Kidney (tissue), 14 donors: ENCODE measurements around the gene MTCL1. TPM values are rescaled to one million over a fixed set of nuclear protein-coding genes. Genes with fewer than 3 reads are reported as not detected.

ENCODE experiments used
- DNase-seq, 5 donors: peaks; one replicate each; pipeline ENCODE4 v3.0.0-alpha.2; 2013 to 2020
- FAIRE-seq: peaks from 2 replicates; lab custom pipeline; 2012; peaks lifted over from hg19 to GRCh38; lab: Jason Lieb, UNC
- H3K27ac ChIP-seq, 2 donors: one replicate each; pipeline ENCODE4 v1.7.0; 2013; ENCODE audit warnings: low read depth in 2 of 2, low read length in 2 of 2, inconsistent platforms in 1 of 2
- H3K27me3 ChIP-seq: one replicate; pipeline ENCODE4 v1.7.1; 2013; ENCODE audit warnings: low read length, inconsistent platforms; ENCODE audit not compliant: control insufficient read depth, insufficient read depth
- H3K36me3 ChIP-seq, 3 donors: one replicate each; pipeline versions ENCODE4 v1.7.0 to v1.7.1; 2013; ENCODE audit warnings: low read length in 3 of 3, control low read depth in 1 of 3, inconsistent platforms in 1 of 3; ENCODE audit not compliant: insufficient read depth in 3 of 3, control insufficient read depth in 2 of 3
- H3K4me1 ChIP-seq, 3 donors: one replicate each; pipeline versions ENCODE4 v1.7.0 to v1.7.1; 2013; ENCODE audit warnings: low read length in 3 of 3, inconsistent platforms in 1 of 3, low read depth in 1 of 3; ENCODE audit not compliant: control insufficient read depth in 2 of 3, insufficient read depth in 2 of 3
- H3K4me3 ChIP-seq, 3 donors: one replicate each; pipeline versions ENCODE4 v1.7.0 to v1.8.1; 2013; ENCODE audit warnings: low read length in 3 of 3, control low read depth in 1 of 3, inconsistent platforms in 1 of 3
- H3K9ac ChIP-seq, 3 donors: one replicate each; pipeline versions ENCODE4 v1.7.0 to v1.7.1; 2013; ENCODE audit warnings: low read length in 3 of 3, control low read depth in 1 of 3, inconsistent platforms in 1 of 3
- H3K9me3 ChIP-seq, 3 donors: one replicate each; pipeline versions ENCODE4 v1.7.0 to v1.7.1; 2013; ENCODE audit warnings: low read length in 3 of 3, control low read depth in 1 of 3, inconsistent platforms in 1 of 3; ENCODE audit not compliant: control insufficient read depth in 2 of 3, insufficient read depth in 1 of 3
- CTCF ChIP-seq: IDR thresholded peaks from 3 replicates; pipeline ENCODE4 v1.5.1; 2012; ENCODE audit warnings: mild to moderate bottlenecking, moderate library complexity, borderline replicate concordance; ENCODE audit not compliant: insufficient read depth; ENCODE audit errors: extremely low read depth
- intact Hi-C: fragments of 100-400 bp; cut with DNase I; formaldehyde crosslinking; loops from one replicate; pipeline ENCODE4 v1.11.1; 2022
- polyA plus RNA-seq: library from polyadenylated mRNA; stranded (reverse); fragments of 350-450 nt; fragmentation: Illumina TruSeq; extraction: RNeasy Lipid Tissue Mini Kit (QIAGEN cat#74804); gene quantifications from one replicate; pipeline ENCODE4 v1.2.3, GENCODE V29; 2014; ENCODE audit warnings: low read depth, low replicate concordance; ENCODE audit not compliant: insufficient read depth
- total RNA-seq: library from RNA; stranded (reverse); fragmentation: NEBNext Ultra II Directional; extraction: Animal tissue kit (Norgen Biotek cat#: 25700); gene quantifications from one replicate; pipeline ENCODE4 v1.2.1, GENCODE V29; 2021
- donor health status: control.
- donor health status: control.
- donor health status: control.
- donor health status: control.
- donor health status: control.
- donor health status: DM: yes; HTN: yes; CAD: no.
- donor health status: Normal renal cell carcinoma (clear cell type).

MTCL1 gene
- total and polyA plus RNA-seq, 2 donors from 2014 or later: 2.5 to 15.3 TPM

DNA sequence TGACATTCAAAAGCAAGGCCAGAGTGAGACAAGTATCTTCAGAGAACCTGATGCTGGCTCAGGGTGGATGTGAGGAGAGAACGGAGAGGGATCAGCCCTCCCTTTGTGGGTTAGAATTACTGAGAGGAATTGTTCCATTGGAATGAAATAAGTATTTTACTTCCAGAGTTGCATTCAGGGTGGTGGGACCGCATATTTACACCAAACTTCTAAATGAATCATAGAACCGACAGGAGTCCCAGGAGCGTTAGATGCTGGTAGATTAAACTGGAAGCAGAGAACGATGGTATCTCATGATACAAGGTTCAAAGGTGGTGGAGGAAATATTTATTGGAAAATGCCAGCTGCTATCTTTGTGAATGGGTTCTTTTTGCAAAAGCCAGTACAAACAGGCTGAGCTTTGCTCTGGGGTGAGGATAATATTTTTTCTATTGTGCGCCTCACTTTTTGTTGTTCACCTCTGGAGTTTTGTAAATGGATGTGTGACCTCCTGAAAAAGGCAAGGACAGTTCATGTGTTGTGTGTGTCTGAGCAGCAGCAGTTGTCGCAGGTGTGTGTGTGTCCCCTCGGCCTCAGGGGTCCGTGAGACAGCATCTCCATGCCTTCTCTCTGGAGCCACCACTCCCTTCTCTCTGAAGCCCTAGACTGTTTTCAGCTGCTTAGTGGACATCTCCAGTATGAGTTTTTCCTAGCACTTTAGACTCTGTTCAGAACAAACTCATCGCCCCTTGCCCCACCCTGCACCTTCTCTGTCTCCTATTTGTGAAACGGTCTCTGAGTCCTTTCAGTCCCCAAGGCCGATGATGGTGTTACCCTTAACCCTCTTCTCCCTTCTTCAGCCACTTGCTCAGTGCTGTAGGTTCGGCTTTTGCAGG is 17.8 kb downstream of the MTCL1 start:
- no peaks in the 10 kb centered on the region for H3K36me3 ChIP-seq
- TF ChIP-seq CTCF: no peak
- H3K9me3 ChIP-seq: no peaks in the 10 kb centered on the region
- H3K4me3 ChIP-seq: no peak overlapping the region
- no peak overlapping the region for H3K9ac ChIP-seq
- FAIRE-seq (no peak), DNase-seq (no peak)
- H3K4me1 ChIP-seq: no peaks in the 10 kb centered on the region
- H3K27me3 ChIP-seq: no peaks in the 10 kb centered on the region
- no peak overlapping the region for H3K27ac ChIP-seq
- intact Hi-C loops: no loop called here

- no peaks in the 10 kb centered on the region for H3K27me3 ChIP-seq
- H3K4me1 ChIP-seq: no peaks in the 10 kb centered on the region
- H3K9me3 ChIP-seq: no peaks in the 10 kb centered on the region
- no peak for DNase-seq
- no peak overlapping the region for H3K27ac ChIP-seq
- FAIRE-seq: no peak
- no peak overlapping the region for H3K9ac ChIP-seq
- intact Hi-C loops: no loop called here
- no peaks in the 10 kb centered on the region for H3K36me3 ChIP-seq
- no peak overlapping the region for H3K4me3 ChIP-seq
- TF ChIP-seq CTCF: no peak
Observed at GRCh38 chr18:8724452-8724851, 19.1 kb downstream of the MTCL1 start.

DNA sequence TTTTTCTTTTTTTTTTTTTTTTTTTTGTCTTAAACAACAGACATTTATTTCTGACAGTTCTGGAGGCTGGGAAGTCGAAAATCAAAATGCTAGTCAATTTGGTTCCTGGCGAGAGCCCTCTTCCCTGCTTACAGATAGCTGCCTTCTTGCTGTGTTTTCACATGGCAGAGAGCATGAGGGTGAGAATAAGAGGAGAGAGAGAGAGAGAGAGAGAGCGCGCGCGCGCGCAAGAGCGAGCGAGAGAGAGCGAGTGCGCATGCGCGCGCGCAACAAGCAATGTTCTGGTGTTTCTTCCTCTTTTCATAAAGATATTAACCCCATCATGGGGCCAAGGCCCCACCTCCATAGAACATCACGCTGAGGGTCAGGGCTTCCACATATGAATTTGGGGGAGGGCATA is 20.9 kb downstream of the MTCL1 start:
- intact Hi-C loops: no loop called here
- no peak overlapping the region for H3K9ac ChIP-seq
- no peak for TF ChIP-seq CTCF
- H3K36me3 ChIP-seq: no peaks in the 10 kb centered on the region
- no peaks in the 10 kb centered on the region for H3K4me1 ChIP-seq
- H3K27me3 ChIP-seq: no peaks in the 10 kb centered on the region
- DNase-seq: no peak
- H3K4me3 ChIP-seq: no peak overlapping the region
- FAIRE-seq: no peak
- no peaks in the 10 kb centered on the region for H3K9me3 ChIP-seq
- H3K27ac ChIP-seq: no peak overlapping the region
